H1 (cell line): Measurements from ENCODE around the gene FBN1. TPM values are rescaled to one million over a fixed set of nuclear protein-coding genes. Genes with fewer than 3 reads are reported as not detected.

Source experiments
- BACH1 ChIP-seq: IDR thresholded peaks from 2 replicates; pipeline ENCODE4 v1.6.1; 2012; ENCODE audit warnings: low read length, improper control_type of control experiment
- CREB1 ChIP-seq: IDR thresholded peaks from 2 replicates; pipeline ENCODE4 v1.6.1; 2012; ENCODE audit warnings: inconsistent platforms
- JUND ChIP-seq: IDR thresholded peaks from 2 replicates; pipeline ENCODE4 v1.6.1; 2011; ENCODE audit warnings: mild to moderate bottlenecking, improper control_type of control experiment, low read length
- polyA plus RNA-seq, 7 experiments: library from polyadenylated mRNA; depleted of rRNA in 3 of 7; stranded (reverse) in 5 of 7; unstranded in 2 of 7; fragments of >200 nt in 5 of 7; fragments of 200-250 nt in 2 of 7; gene quantifications; 1 replicate in 5 of 7; 2 replicates in 1 of 7; 4 replicates in 1 of 7; pipeline versions ENCODE4 v1.2.1 to v1.2.3, GENCODE V29; 2011 to 2013; ENCODE audit warnings: missing spikeins in 2 of 7, mixed read lengths in 2 of 7
- total RNA-seq: library from RNA; stranded (reverse); fragmentation: NEBNext Ultra II Directional; extraction: Animal tissue kit (Norgen Biotek cat#: 25700); gene quantifications from 2 replicates; pipeline ENCODE4 v1.2.1, GENCODE V29; 2021

The FBN1 gene
- total and polyA plus RNA-seq, 2 of the 8 experiments (the other 6 are each of a cell fraction or from before 2014, with no cell fraction given), result 3.0 to 4.0 TPM

DNA sequence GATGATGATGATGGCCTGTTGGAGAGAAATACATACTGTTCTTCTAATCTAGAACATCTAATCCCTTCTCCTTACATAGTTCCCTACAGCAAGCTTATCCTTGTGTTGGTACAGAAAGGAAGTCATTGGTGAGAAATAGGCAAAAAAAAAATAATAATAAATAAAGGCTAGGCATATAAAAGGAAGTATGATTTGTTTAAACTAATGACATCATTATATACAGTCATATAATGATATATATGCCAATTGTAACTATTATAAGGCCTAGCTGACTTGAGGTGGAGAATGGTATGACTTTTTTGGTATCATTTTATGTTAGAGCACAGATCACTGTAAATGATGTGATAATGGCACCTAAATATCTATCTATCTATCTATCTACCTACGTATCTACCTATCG, 171.8 kb downstream of the FBN1 start (continued):
- no peak for TF ChIP-seq BACH1
- TF ChIP-seq JUND, result no peak
- no peak for TF ChIP-seq CREB1
